Thyroid gland (tissue), 4 donors: Measurements from ENCODE around the gene MSANTD2.

Experiments used
- POLR2A ChIP-seq, 2 donors: fragments of 450-650 bp; IDR thresholded peaks; one replicate each; pipeline ENCODE4 v1.6.1; 2017; ENCODE audit warnings: antibody characterized with exemption in 2 of 2, mild to moderate bottlenecking in 2 of 2, moderate library complexity in 1 of 2
- TF ChIP-seq, protein P1 (sequence below), 6 experiments: fragments of 200-600 bp in 3 of 6; fragments of 450-650 bp in 3 of 6; sonication (generic) in 3 of 6; IDR thresholded peaks; one replicate each; pipeline ENCODE4 v1.5.1; 2016 to 2019; ENCODE audit warnings: antibody characterized with exemption in 6 of 6, mild to moderate bottlenecking in 2 of 6, inconsistent platforms in 1 of 6, moderate library complexity in 1 of 6

- TF ChIP-seq, protein P1, sequence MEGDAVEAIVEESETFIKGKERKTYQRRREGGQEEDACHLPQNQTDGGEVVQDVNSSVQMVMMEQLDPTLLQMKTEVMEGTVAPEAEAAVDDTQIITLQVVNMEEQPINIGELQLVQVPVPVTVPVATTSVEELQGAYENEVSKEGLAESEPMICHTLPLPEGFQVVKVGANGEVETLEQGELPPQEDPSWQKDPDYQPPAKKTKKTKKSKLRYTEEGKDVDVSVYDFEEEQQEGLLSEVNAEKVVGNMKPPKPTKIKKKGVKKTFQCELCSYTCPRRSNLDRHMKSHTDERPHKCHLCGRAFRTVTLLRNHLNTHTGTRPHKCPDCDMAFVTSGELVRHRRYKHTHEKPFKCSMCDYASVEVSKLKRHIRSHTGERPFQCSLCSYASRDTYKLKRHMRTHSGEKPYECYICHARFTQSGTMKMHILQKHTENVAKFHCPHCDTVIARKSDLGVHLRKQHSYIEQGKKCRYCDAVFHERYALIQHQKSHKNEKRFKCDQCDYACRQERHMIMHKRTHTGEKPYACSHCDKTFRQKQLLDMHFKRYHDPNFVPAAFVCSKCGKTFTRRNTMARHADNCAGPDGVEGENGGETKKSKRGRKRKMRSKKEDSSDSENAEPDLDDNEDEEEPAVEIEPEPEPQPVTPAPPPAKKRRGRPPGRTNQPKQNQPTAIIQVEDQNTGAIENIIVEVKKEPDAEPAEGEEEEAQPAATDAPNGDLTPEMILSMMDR (IDR thresholded peaks at IDR 0.05), result no peak
- no peak for TF ChIP-seq POLR2A (IDR thresholded peaks at IDR 0.05)
Measured at GRCh38 chr11:124801636-124802312, 1.6 kb upstream of the MSANTD2 start.
